OCI-LY7 (cell line): Measurements from ENCODE around the gene GABARAPL2. TPM values are rescaled to one million over a fixed set of nuclear protein-coding genes. Genes with fewer than 3 reads are reported as not detected.

ENCODE experiments used
- BruUV-seq: library from RNA; stranded (reverse); fragments of 400-500 nt; replicated peaks from 2 replicates; lab custom pipeline; 2021; lab: Mats Ljungman, UMichigan
- CTCF ChIA-PET: fragments of 300-600 bp; sonication (Branson Sonifier 250); formaldehyde crosslinking; loops from one replicate; lab custom pipeline; 2022; ENCODE audit warnings: antibody characterized with exemption; ENCODE audit not compliant: unreplicated experiment; lab: Charles Lee
- POLR2A ChIA-PET: fragments of 300-600 bp; sonication (Branson Sonifier 250); formaldehyde crosslinking; loops from one replicate; lab custom pipeline; 2022; ENCODE audit warnings: antibody characterized with exemption; lab: Charles Lee
- DNase-seq: peaks from one replicate; pipeline ENCODE4 v3.0.0-alpha.2; 2015; ENCODE audit warnings: low spot score
- H2AFZ ChIP-seq: fragments of 200-600 bp; sonication (generic), shearing (Covaris generic); 2 replicates; pipeline ENCODE4 v1.6.1; 2014; ENCODE audit warnings: mild to moderate bottlenecking, antibody characterized with exemption, low read length, moderate library complexity
- H3K27ac ChIP-seq: fragments of 200-600 bp; sonication (generic); 2 replicates; pipeline ENCODE4 v1.5.1; 2014; ENCODE audit warnings: mixed run types, low read depth, mild to moderate bottlenecking, moderate library complexity, low read length, inconsistent platforms; ENCODE audit not compliant: poor library complexity, severe bottlenecking
- H3K36me3 ChIP-seq: fragments of 200-600 bp; sonication (generic); 2 replicates; pipeline ENCODE4 v1.6.1; 2014; ENCODE audit warnings: mild to moderate bottlenecking, antibody characterized with exemption, low read length, moderate library complexity, mixed read lengths; ENCODE audit not compliant: insufficient read depth
- H3K4me1 ChIP-seq: fragments of 200-600 bp; sonication (generic); 2 replicates; pipeline ENCODE4 v1.5.1; 2014; ENCODE audit warnings: mild to moderate bottlenecking, low read length; ENCODE audit not compliant: insufficient read depth, poor library complexity, severe bottlenecking
- H3K4me2 ChIP-seq: fragments of 200-600 bp; sonication (generic); 2 replicates; pipeline ENCODE4 v1.6.1; 2014; ENCODE audit warnings: mild to moderate bottlenecking, low read length
- H3K4me3 ChIP-seq: fragments of 200-600 bp; sonication (generic); 2 replicates; pipeline ENCODE4 v1.5.1; 2014; ENCODE audit warnings: mild to moderate bottlenecking, low read depth, low read length; ENCODE audit not compliant: poor library complexity, severe bottlenecking
- H3K79me2 ChIP-seq: fragments of 200-600 bp; sonication (generic); 2 replicates; pipeline ENCODE4 v1.6.1; 2016; ENCODE audit warnings: low read depth, mild to moderate bottlenecking, low read length, moderate library complexity, mixed read lengths; ENCODE audit not compliant: insufficient read depth
- H3K9me2 ChIP-seq: fragments of 200-600 bp; sonication (generic); 2 replicates; pipeline ENCODE4 v1.6.1; 2016; ENCODE audit warnings: mild to moderate bottlenecking, low read length, mixed read lengths; ENCODE audit not compliant: insufficient read depth
- H3K9me3 ChIP-seq: fragments of 200-600 bp; sonication (generic); 2 replicates; pipeline ENCODE4 v1.6.1; 2014; ENCODE audit warnings: mild to moderate bottlenecking, mixed run types, low read length, mixed read lengths
- H4K20me1 ChIP-seq: fragments of 200-600 bp; sonication (generic); 2 replicates; pipeline ENCODE4 v1.6.1; 2014; ENCODE audit warnings: mild to moderate bottlenecking, antibody characterized with exemption, low read length, moderate library complexity, mixed read lengths; ENCODE audit not compliant: insufficient read depth
- CTCF ChIP-seq: fragments of 200-600 bp; sonication (generic); conservative IDR thresholded peaks from 2 replicates; pipeline ENCODE4 v1.5.1; 2014; ENCODE audit warnings: mild to moderate bottlenecking, antibody characterized with exemption, low read length, moderate library complexity, mixed read lengths
- EZH2phosphoT487 ChIP-seq: fragments of 200-600 bp; sonication (generic); IDR thresholded peaks from 2 replicates; pipeline ENCODE4 v1.6.1; 2018; ENCODE audit warnings: low read depth, borderline replicate concordance, mild to moderate bottlenecking, mixed run types, antibody characterized with exemption, low read length, moderate library complexity, mixed read lengths
- intact Hi-C: fragments of 100-400 bp; cut with micrococcal nuclease; formaldehyde crosslinking; loops from one replicate; pipeline ENCODE4 v1.10.0; 2022; ENCODE audit not compliant: unreplicated experiment
- total RNA-seq, 2 experiments: library from RNA; depleted of rRNA in 1 of 2; stranded (reverse); fragments of >200 nt in 1 of 2; shearing (Covaris generic) in 1 of 2; gene quantifications; 2 replicates each; pipeline ENCODE4 v1.2.3, GENCODE V29; 2014 to 2022

The GABARAPL2 gene
- total RNA-seq, 2 experiments from 2014 or later, result 57.7 to 93.5 TPM

GRCh38 chr16:75529056-75529905 lies 36.9 kb upstream of the GABARAPL2 start:
- H3K9me2 ChIP-seq, result no peaks in the 10 kb centered on the region
- no peak for DNase-seq
- H3K36me3 ChIP-seq, result no peaks in the 10 kb centered on the region
- TF ChIP-seq EZH2phosphoT487, result no peak
- TF ChIP-seq CTCF, result no peak
- intact Hi-C loops, result no loop called here
- no peak overlapping the region for H3K4me3 ChIP-seq
- H3K4me2 ChIP-seq, result no peak overlapping the region
- CTCF ChIA-PET, result no interaction called here
- H3K9me3 ChIP-seq, result no peaks in the 10 kb centered on the region
- no peak overlapping the region for H2AFZ ChIP-seq
- POLR2A ChIA-PET, result no interaction called here
- H3K4me1 ChIP-seq, result no peaks in the 10 kb centered on the region
- no peak overlapping the region for H3K27ac ChIP-seq
- no peaks in the 10 kb centered on the region for H4K20me1 ChIP-seq
- H3K79me2 ChIP-seq, result no peaks in the 10 kb centered on the region
- no TSS peak for BruUV-seq

GRCh38 chr16:75529959-75530358 lies 36.2 kb upstream of the GABARAPL2 start:
- Histone ChIP-seq H3K4me1 (no peaks in the 10 kb centered on the region), H3K27ac (no peak overlapping the region), H2AFZ (no peak overlapping the region), H3K9me3 (no peaks in the 10 kb centered on the region), H3K4me3 (no peak overlapping the region), H3K9me2 (no peaks in the 10 kb centered on the region), H3K79me2 (no peaks in the 10 kb centered on the region), H4K20me1 (no peaks in the 10 kb centered on the region), H3K4me2 (no peak overlapping the region), H3K36me3 (no peaks in the 10 kb centered on the region)
- intact Hi-C loops, result no loop called here
- no peak for DNase-seq
- TF ChIP-seq EZH2phosphoT487 (no peak), CTCF (no peak)
- ChIA-PET POLR2A (no interaction called here), CTCF (no interaction called here)
- BruUV-seq, result no TSS peak

- no peak for DNase-seq
- no peak overlapping the region for H3K27ac ChIP-seq
- H3K4me3 ChIP-seq, result no peak overlapping the region
- POLR2A ChIA-PET, result interaction anchor here (1.4 kb wide), 1 partner anchor 21 kb away, joined by 7 read pairs; no protein-coding TSS in a partner anchor
- H4K20me1 ChIP-seq, result no peaks in the 10 kb centered on the region
- H3K4me2 ChIP-seq, result no peak overlapping the region
- intact Hi-C loops, result no loop called here
- CTCF ChIA-PET, result no interaction called here
- H3K36me3 ChIP-seq, result no peaks in the 10 kb centered on the region
- H3K9me2 ChIP-seq, result no peaks in the 10 kb centered on the region
- TF ChIP-seq CTCF (no peak), EZH2phosphoT487 (no peak)
- H3K79me2 ChIP-seq, result no peaks in the 10 kb centered on the region
- no TSS peak for BruUV-seq
- no peaks in the 10 kb centered on the region for H3K9me3 ChIP-seq
- H2AFZ ChIP-seq, result no peak overlapping the region
- no peaks in the 10 kb centered on the region for H3K4me1 ChIP-seq
Observed at GRCh38 chr16:75532142-75532765, 33.9 kb upstream of the GABARAPL2 start.
